GM18867 (cell line): ENCODE results near the gene NME4.

Source experiments
- ATAC-seq: cut with Tn5 transposase; IDR thresholded peaks from one replicate; pipeline ENCODE4 v1.9.1; 2021; ENCODE audit warnings: mild to moderate bottlenecking, moderate library complexity; ENCODE audit not compliant: unreplicated experiment

Gene NME4

DNA sequence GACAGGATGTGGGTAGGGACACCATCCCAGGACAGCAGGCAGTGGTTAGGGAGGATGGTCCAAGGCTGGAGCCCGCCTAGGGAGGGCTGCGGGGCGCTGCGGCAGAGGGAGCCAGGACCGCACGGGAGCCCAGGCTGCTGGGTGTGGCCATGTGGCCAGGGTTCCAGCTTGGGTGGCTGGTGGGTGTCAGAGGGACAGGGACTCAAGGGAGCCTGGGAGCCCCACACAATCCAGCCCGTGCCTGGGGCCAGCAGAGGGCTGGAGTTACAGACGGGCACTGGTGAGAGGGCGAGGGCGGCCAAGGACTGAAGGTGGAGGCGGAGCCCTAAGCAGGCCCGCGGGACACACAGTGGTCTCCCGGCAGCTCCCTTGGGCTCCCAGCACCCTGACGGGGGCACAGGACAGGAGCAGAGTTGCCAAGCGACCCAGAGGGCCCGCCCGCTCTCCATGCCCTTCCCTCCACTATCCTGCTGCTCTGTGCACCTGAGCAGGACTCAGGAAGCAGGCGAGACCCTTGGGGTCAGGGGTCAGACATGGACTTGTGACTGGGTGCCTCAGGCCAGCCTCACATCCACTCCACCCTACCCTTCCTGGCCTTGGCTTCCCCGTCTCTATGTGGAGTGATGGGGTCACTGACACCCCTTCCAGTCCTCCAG lies 33.8 kb upstream of the NME4 start:
- no peak for ATAC-seq

DNA sequence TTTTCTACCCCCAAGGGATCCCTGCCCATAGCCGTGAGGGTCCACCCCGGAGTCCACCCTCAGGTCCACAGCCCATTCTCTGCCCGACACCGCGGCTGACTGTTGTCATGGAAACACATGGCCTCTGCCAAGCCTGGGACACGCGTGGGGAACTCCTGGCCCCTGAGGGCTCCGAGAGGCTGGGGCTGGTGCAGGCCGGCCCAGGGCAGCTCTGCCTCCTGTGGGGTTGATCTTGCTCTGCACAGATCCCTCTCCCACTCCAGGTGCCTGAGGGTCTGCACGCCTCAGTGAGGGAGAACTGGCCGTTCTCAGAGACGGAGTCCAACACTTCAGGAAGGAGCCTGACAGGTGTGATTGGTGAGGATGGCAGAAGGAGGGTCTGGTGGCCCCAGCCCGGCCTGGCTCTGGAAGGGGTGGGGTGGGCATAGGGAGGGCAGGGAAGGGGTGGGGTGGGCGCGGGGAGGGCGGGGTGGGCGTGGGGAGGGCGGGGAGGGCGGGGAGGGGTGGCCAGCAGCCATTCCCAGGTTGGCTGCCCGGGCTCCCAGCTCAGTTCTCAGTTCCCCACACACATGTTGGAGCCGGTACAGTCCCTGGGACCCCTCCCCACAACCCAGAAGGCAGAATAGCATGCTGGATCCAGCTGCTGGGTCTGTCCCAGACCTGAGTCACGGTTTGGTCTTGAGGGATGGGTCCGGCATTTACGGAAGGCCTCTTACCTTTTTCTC lies 33.1 kb upstream of the NME4 start:
- no peak for ATAC-seq

DNA sequence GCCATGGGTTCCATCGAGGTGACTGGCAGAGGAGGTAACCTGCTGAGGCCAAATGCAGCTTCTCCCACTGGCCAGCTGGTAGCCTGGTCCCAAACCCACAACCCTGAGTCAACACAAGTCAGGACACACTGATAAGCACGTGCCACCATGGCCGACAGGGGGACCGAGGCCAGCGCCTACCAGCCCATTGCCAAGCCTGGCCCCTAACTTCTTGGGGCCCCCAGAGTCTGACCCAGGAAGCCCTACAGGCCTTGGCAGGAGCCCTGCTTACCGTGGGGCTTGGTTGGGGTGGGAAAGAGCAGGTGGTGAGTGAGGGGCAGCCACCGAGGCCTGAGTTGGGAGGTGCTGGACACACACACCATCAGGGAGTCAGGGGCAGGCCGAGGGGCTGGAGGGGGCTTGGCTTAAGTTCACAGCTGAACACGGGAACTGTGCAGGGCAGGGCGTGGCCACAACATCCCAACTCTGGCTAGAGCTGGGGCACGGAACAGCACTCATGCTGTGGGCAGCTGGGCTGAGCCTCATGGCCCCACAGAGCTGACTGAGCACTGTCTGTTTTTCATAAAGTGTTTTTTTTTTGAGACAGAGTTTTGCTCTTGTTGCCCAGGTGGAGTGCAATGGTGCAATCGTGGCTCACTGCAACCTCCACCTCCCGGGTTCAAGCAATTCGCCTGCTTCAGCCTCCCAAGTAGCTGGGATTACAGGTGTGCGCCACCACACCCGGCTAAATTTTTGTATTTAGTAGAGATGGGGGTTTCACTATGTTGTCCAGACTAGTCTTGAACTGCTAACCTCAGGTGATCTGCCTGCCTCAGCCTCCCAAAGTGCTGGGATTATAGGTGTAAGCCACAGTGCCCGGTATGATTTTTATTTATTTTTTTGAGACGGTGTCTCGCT lies 32.2 kb upstream of the NME4 start:
- ATAC-seq: no peak

DNA sequence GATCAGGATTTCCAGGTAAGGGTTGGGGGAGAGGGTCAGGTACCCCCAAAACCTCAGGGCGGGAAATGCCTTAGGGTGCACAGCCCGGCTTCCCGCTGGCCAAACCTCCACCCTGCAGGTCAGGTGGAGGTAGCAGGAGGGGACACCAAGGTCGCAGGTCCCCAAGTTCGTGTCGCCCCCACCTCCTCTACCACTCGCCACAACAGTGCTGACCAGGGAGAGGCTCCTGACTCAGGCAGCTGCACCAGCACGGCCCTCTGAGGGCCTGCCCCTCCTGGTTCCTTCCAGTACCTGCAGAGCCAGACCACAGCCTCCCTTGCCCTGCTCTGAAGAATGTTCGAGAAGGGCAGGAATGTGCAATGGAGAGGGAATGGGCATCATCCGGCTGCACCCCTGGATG lies 30.5 kb upstream of the NME4 start:
- ATAC-seq: no peak

DNA sequence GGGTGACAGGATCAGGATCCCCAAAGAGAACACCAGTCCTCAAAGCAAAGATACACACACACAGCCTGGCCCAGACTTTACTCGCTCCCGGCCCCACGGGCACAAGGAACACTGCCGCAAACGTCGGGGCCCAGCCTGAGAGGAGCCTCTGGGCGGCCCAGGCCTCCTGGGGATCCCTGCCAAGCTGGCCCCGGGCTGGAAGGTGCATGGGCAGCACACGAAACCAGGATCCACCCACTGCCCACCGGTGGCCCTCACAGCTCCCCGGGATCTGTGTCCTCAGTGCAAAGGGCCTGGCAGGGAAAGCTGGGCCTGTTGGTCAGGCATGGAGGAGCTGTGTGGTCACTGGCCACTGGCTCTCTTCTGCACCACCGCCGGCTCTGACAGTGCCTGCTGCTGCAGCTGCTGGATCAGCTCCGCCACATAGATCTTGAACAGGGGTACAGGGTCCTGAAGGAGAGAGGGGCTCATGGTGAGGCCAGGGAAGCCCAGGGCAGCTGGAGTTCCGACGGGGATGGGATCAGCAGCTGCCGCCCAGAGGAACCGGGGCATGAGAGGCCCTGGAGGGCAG lies 29.6 kb upstream of the NME4 start:
- ATAC-seq: no peak

DNA sequence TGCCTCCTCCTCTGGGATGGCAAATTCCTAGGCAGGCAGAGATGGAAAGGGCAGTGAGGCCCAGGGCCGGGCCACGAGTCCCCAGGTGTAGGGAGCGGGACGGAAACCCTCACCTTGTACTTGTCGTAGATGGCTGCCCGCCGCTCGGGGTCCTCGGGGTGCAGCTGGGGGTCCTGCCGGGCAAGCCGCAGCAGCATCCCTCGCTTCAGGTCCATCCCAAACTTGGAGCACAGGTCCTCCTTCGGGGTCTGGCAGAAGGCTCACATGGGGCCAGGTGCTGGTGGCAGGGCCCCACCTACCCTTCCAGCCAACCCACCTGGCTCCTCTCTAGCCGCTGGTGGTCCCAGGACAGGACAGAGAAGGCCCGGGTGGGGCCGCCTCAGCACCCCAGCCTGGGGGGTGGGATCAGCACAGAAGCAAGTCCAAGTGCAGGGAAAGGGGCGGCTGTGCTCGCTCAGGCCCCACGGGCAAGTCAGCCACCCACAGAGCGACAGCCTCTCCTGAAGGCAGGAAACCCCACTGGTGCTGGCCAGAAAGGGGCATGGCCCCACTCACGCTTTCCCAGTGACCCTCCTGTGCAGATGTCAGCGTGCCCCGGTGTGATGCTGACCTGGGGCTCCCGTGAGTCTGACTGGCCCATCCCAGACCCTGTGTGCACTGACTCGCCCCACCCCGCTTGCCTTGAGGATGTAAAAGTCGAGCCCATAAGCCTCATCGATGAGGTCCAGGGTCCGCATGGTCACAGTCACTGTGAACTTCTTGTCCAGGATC lies 28.4 kb upstream of the NME4 start:
- ATAC-seq: no peak

DNA sequence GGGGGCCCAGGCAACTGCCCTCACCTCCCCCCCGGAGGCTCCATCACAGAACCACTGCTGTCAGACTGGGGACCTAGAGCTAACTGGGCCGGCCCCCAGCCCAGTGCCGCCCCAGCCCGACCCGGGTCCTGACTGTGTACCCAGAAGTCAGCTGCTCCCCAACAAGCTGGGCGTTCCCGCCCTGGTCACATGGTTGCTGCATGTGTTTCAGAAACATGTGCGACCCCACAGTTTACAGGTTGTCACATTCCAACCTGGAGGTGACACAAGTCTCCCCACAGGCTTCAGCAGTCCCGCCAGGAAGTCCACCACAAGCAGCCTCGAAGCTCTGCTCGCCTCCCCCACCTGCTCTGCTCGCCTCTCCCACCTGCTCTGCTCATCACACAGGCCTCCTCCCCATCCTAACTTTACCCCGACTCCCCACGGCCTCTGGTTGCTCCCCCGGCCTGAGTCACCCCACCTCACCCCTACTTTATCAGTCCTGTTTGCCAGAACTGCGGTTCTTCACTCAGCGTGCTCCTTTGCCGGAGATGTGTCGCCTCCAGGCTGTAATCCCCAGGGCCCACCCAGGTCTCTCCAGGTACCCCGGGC lies 27.6 kb upstream of the NME4 start:
- no peak for ATAC-seq

DNA sequence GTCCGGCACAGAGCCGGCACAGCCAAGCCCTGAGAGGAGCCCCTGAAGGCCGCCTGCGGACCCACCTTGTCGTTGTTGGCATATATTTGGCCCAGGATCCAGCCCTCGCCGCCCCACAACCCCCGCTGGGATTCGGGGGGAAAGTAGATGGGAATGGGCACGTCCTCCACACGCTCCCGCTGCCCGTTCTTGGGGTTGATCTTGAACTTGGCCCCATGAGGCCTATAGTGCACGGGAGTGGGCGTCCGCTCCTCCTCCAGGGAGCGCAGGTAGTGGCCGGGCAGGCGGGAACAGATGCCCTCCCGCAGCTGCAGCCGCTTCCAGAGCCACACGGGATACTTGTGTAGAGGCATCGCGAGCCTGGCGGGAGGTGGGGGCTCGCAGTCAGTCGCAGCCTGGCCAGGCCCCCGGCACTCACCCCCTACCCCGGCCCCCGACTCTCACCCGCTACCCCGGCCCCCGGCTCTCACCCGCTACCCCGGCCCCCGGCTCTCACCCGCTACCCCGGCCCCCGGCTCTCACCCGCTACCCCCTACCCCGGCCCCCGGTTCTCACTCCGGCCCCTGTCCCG lies 27.0 kb upstream of the NME4 start:
- ATAC-seq: no peak

DNA sequence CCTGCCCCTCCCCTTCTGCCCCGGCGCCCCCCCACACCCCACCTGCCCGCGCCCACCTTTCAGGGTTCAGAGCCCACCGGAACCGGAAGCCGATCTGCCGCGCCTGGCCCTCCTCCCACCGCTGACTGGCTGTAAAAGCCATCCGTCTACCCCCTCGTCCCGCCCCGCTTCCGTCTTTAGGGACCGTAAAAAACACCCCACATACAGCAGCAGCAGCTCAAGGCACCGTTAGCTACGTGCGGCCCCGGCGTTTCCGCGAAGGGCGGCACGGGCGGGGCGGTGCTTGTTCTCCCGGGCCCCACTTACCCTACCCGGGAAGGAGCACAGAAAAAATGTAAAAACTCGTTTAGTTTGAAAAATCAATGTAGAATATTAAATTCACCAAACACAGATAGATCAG lies 26.6 kb upstream of the NME4 start, which contains the start of gene MRPL28:
TSS of gene MRPL28 (minus strand) at position 96 of the 400 bp plus-strand sequence. CDS start 320 bp downstream, outside the sequence.
- ATAC-seq: peak; percentile 79

DNA sequence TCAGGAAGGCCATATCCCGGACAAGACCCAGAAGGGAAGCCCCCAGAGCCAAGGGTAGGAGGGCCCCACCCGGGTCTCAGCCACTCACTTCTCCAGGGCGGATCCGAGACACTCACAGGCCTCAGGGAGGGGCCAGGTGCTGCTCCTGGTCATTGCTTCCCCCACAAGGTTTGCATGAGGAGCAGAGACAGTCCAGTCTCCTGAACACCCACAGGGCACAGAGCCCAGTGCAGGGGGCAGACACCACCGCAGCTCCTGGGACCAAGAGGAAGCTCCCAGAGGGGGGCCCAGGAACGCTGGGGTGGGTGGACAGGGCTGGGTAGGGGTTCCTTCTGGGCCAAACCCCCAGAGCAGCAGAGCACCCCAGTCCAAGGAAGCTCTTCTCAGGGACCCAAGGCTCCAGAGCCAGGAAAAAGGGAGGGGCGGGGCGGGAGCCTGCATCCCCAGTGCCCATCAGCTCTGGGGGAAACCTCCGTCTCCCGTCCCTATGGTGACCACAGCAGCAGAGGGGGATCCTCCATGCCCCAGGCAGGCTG lies 26.0 kb upstream of the NME4 start:
- no peak for ATAC-seq

DNA sequence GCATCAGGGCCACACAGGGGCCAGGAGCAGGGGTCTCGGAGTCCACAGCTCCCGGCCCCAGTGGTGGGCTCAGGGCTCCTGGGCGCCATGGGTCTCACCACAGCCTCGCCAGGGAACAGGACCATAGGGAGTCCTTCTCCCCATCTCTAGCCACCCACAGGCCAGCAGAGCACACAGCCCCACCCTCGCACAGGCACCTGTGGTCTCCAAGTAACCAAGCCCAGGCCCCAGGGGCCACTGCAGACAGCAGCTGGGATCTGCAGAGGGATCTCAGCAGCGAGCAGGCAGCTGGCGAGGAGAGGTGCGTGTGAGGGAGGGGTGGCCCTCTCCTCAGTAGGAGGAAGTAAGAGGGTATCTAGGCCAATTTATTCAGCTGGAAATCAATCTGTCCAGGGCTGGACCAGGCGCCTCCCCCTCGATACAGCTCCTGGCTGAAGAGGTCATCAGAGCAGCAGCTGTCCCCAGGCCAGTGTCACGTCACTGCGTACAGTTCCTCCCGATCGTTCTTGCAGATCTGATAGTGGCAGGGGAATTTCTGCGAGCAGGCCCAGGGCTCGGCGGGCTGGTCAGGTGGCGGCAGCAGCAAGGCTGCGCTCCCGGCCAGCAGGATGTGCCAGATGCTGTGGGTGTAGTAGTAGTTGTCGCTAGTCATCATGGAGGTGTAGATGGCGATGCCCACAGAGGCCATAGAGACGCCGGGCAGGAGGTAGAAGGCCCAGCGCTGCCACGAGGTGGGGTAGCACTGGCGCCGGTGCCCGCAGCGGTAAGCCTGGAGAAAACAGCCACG lies 25.3 kb upstream of the NME4 start:
- no peak for ATAC-seq

DNA sequence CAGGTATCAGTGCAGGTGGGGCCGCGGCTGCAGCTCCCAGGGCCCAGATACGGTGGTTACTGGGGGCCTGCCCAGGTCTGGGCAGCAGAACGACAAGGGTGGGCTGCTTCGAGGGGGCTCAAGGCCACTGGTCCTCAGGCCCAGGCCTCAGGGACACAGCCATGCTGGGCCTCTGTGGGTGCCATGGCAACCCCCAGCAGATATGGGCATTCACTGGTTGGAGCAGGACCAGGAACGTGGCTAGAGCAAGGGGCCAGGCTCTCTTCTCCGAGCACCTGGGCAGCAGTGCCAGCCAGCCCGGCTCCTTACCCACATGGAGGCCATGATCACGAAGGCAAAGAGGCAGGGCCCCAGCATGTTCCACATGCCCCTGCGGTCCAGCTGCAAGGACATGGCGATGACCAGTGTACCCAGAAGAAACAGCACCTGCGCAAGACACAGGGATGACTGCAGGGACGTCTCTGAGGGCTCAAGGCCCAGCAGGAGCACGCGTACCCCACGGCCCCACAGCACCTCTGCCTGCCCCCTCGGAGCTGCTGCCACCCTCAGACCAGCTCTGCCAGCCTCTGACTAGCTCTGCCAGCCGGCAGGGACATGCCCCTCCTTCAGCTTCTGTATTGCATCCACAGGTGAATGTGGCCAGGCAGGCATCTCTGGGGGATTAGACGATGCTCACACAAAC lies 24.6 kb upstream of the NME4 start:
- no peak for ATAC-seq

DNA sequence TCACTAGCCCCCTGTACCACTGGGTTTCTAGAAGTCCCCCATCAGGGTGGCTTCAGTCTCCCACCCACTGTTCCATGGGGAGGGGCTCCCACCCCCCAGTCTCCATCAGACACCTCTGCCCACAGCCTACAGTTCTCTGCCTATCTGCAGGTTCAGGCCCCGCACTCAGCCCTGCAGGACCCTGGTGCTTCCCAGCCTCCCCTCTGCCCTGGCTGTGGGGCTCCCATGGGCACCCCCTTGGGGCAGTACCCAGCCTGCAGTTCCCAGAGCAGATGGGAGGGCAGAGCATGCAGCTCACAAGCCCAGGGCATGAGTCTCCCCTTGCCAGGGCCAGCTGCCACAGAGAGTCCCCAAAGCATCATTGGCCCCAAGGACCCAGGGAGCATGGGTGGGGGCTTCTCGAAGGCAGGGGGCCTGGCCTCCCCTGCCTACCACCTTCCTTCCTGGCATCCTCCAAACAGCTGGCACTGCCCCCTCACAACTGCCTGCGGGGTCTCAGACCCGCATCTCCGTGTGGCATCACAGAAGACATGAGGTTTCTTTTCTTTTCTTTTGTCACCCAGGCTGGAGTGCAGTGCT lies 23.9 kb upstream of the NME4 start:
- ATAC-seq: no peak

DNA sequence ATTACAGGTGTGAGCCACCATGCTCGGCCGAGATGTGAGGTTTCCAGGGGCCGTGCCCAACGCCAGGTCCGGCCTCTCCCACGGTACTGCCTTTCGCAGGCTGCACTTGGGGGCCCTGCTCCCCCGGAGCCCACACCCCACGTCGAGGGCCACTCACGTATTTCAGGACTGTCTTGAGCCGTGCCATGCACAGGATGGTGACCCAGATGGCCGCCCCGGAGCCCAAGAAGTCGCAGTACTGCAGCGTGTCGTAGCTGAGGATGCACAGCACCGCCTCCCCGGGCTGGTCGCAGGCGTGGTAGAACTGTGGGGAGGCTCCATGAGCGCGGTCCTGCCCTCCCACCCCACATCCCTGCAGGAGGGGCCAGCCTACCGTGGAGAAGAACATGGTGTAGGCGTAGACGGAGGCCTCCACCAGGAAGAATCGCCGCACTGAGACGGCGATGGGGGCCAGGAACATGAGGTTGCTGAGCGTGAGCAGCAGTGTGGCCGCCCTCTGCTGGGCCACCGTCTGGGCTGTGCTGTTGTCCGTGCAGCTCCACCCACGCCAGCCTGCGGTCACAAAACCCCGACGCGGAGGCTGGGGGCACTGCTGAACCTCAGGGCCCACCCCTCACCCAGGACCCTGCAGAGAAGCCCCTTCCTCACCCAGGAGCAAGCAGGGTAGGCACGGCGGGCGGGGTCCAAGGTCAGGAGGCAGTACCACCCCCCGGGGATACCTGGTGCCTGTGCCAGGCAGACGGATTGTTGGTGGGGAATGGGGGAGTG lies 23.0 kb upstream of the NME4 start:
- ATAC-seq: no peak

DNA sequence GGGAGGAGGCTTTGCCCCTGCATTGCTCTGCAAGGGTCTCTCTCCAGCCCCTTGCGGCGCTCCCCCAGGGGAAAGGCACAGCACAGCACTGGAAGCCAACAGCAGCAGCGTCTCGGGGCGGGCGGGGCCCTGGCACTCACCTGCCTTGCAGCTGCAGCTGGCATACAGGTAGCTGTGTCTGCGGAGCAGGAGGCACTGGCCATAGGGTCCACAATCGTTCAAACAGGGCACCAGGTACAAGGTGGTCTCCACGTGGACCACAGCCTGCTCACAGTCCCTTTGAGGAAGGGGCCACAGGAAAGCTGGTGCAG lies 22.4 kb upstream of the NME4 start:
- no peak for ATAC-seq

DNA sequence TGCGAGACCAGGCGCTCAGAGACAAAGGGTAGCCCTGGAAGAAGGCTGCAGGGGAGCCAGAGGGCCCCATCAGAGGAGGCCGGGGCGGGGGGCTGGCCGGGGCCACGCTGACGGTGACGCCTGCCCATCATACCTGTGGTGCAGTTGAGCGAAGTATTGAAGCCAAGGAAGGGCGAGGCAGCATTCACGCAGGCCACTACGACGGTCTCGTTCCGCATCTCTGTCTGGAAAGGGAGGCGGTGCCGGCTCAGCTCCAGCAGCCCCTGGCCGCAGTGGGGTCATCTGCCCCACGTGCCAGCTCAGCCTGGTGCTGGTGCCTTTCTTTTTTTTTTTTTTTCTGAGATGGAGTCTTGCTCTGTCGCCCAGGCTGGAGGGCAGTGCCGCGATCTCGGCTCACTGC lies 21.8 kb upstream of the NME4 start:
- no peak for ATAC-seq
